ENCODE measurements around the gene OLA1.

OLA1 gene

GRCh38 chr2:174240097-174240496, 8.2 kb downstream of the OLA1 start:
- TF ChIP-seq GATA3 (IDR thresholded peaks at IDR 0.05; ENCODE audit: low read depth, low read length): no peak
- no peak for TF ChIP-seq GATA2 (IDR thresholded peaks at IDR 0.05; ENCODE audit: low read depth, low read length)

DNA sequence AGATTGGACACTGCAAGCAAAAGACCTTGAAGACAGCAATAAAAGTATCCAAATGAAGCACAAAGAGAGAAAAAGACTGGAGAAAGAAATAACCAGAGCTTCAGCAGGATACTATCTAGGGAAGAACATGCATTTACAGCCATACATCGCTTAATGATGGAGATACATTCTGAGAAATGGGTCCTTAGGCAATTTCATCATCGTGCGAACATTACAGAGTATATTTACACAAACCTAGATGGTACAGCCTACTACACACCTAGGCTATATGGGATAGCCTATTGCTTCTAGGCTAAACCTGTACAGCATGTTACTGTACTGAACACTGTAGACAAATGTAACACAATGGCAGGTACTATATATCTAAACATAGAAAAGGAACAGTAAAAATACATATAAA, 11.9 kb downstream of the OLA1 start:
- TF ChIP-seq GATA3 (IDR thresholded peaks at IDR 0.05; ENCODE audit: low read depth, low read length) (no peak), GATA2 (IDR thresholded peaks at IDR 0.05; ENCODE audit: low read depth, low read length) (no peak)

GRCh38 chr2:174235680-174236079, 12.7 kb downstream of the OLA1 start:
- TF ChIP-seq GATA2 (IDR thresholded peaks at IDR 0.05; ENCODE audit: low read depth, low read length): no peak
- no peak for TF ChIP-seq GATA3 (IDR thresholded peaks at IDR 0.05; ENCODE audit: low read depth, low read length)

GRCh38 chr2:174233771-174234275, 14.5 kb downstream of the OLA1 start:
- TF ChIP-seq GATA2 (IDR thresholded peaks at IDR 0.05; ENCODE audit: low read depth, low read length) (no peak), GATA3 (IDR thresholded peaks at IDR 0.05; ENCODE audit: low read depth, low read length) (no peak)

- TF ChIP-seq GATA3 (IDR thresholded peaks at IDR 0.05; ENCODE audit: low read depth, low read length) (no peak), GATA2 (IDR thresholded peaks at IDR 0.05; ENCODE audit: low read depth, low read length) (no peak)
Measured at GRCh38 chr2:174227748-174228147, 20.6 kb downstream of the OLA1 start.

DNA sequence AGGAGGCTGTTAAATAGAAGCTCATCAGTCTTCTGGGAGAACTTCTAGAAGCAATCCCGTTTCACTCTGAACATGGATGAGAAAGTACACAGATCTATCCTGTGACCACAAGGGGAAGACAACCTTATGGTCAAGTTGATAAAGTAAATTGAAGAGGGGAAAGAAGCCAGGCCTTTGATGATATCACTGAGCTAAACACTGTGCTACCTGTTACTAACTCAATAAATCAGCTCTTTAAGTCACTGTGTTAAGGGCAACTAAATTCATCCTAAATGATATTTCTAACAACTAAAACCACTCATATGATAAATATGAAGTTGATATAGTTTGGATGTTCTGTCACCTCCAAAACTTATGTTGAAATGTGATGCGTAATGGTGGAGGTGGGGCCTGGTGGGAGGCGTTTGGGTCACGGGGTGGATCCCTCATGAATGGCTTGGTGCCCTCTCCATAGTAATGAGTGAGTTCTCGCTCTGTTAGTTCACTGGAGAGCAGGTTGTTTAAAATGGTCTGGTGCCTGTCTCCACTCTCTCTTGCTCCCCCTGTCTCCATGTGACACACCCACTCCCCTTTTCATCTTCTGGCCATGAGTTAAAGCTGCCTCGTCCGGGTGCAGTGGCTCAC, 23.6 kb downstream of the OLA1 start:
- no peak for TF ChIP-seq GATA3 (IDR thresholded peaks at IDR 0.05; ENCODE audit: low read depth, low read length)

DNA sequence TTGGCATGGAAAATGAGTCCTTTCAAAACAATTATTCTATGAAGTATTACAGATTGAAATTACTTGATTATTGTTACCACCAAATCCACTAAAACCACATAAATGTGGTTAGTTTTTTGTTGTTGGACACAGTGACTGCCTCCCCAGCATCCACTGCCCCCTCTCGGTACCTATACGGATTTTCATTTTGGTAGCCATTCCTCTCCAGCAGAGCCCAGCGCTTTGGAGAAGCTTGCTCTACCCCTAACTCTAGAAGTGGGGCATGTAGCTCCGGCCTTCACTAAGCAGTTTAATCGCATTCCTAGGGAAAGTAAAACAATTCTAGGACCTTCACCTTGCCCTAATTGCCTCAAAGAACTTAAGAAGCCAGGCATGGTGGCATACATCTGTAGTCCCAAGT, 24.2 kb downstream of the OLA1 start:
- TF ChIP-seq GATA2 (IDR thresholded peaks at IDR 0.05; ENCODE audit: low read depth, low read length): no peak
- TF ChIP-seq GATA3 (IDR thresholded peaks at IDR 0.05; ENCODE audit: low read depth, low read length): no peak

- TF ChIP-seq GATA3 (IDR thresholded peaks at IDR 0.05; ENCODE audit: low read depth, low read length) (no peak), GATA2 (IDR thresholded peaks at IDR 0.05; ENCODE audit: low read depth, low read length) (no peak)
Measured at GRCh38 chr2:174223388-174223787, 24.9 kb downstream of the OLA1 start.

- no peak for TF ChIP-seq GATA3 (IDR thresholded peaks at IDR 0.05; ENCODE audit: low read depth, low read length)
- no peak for TF ChIP-seq GATA2 (IDR thresholded peaks at IDR 0.05; ENCODE audit: low read depth, low read length)
Measured at GRCh38 chr2:174222154-174222553, 26.2 kb downstream of the OLA1 start.

DNA sequence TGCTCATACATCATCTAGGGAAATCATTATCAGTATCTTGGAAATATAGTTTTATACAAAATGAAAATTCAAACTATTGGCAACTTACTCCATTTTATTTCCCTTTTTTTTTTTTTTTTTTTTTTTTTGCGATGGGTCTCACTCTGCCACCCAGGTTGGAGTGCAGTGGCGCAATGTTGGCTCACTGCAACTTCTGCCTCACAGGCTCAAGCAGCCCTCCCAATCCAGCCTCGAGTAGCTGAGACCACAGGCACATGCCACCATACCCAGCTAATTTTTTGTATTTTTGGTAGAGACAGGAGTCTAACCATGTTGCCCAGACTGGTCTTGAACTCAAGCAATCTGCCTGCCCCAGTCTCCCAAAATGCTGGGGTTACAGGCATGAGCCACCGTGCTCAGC, 29.0 kb downstream of the OLA1 start:
- no peak for TF ChIP-seq GATA3 (IDR thresholded peaks at IDR 0.05; ENCODE audit: low read depth, low read length)

DNA sequence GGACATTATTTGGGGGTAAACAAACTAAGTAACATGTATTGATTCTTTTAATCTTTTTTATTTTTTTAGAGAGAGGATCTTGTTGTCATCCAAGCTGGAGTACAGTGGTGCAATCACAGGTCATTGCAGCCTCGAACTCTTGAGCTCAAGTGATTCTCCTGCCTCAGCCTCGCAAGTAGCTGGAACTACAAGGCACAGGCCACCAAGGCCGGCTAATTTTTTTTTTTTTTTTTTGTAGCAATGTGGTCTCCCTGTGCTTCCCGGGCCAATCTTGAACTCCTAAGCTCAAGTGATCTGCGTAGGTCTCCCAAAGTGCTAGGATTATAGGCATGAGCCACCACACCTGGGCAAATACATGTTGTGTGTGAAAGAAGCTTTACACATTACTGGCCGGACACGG, 29.6 kb downstream of the OLA1 start:
- TF ChIP-seq GATA3 (IDR thresholded peaks at IDR 0.05; ENCODE audit: low read depth, low read length) (no peak), GATA2 (IDR thresholded peaks at IDR 0.05; ENCODE audit: low read depth, low read length) (no peak)

- TF ChIP-seq GATA2 (IDR thresholded peaks at IDR 0.05; ENCODE audit: low read depth, low read length): no peak
- no peak for TF ChIP-seq GATA3 (IDR thresholded peaks at IDR 0.05; ENCODE audit: low read depth, low read length)
Measured at GRCh38 chr2:174217869-174218268, 30.5 kb downstream of the OLA1 start.

DNA sequence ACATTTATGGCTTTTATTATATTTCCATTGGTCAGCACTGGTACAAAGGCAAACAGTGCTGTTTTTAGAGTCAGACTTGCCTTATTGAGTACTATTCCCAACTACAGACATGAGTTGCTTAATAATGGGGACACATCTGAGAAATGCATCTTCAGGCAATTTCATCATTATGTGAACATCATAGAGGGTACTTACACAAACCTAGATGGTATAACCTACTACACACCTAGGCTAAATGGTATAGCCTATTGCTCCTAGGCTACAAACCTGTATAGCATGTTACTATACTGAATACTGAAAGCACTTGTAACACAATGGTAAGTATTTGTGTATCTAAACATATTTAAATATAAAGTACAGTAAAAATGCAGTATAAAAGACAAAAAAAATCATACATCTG, 36.4 kb downstream of the OLA1 start:
- no peak for TF ChIP-seq GATA2 (IDR thresholded peaks at IDR 0.05; ENCODE audit: low read depth, low read length)
- TF ChIP-seq GATA3 (IDR thresholded peaks at IDR 0.05; ENCODE audit: low read depth, low read length): no peak

- TF ChIP-seq GATA2 (IDR thresholded peaks at IDR 0.05; ENCODE audit: low read depth, low read length) (no peak), GATA3 (IDR thresholded peaks at IDR 0.05; ENCODE audit: low read depth, low read length) (no peak)
Measured at GRCh38 chr2:174210862-174211261, 37.5 kb downstream of the OLA1 start.

DNA sequence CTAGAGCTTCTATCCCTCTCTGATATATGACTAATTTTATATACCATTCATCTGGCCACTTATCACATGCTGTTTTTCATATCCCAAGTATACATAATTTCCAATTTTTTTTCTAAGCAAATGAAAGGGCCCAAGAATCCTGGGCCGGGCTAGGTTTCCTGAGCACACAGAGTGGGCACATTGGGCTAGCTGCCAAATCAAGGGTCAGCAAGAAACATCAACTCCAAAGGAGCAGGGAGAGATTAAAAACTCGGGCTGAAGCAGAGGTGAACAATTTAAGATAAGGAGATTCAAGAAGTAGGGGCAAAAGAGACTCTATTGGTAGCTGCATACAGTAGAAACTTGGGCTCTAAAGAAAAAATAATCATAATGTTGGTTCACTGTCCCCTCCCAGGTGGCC, 39.0 kb downstream of the OLA1 start:
- TF ChIP-seq GATA2 (IDR thresholded peaks at IDR 0.05; ENCODE audit: low read depth, low read length): no peak
- no peak for TF ChIP-seq GATA3 (IDR thresholded peaks at IDR 0.05; ENCODE audit: low read depth, low read length)

DNA sequence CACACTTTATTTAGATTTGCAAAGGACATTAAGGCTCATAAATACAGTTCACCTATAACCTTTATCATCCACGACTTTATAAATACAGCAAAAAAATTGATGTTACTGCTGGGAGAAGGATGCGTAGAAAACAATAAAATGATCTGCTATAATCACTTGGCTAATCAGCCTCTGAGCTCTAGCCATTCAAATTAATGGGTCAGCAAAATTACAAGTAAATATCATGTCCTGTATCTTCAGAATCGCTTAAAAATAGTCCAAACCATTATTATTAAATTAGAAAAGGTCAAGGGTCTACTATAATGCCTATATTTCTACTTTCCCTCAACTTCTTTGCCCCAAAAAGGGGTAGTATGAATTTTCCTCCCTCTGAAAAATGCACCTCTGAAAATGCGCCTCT, 40.3 kb downstream of the OLA1 start:
- TF ChIP-seq GATA3 (IDR thresholded peaks at IDR 0.05; ENCODE audit: low read depth, low read length): no peak
- TF ChIP-seq GATA2 (IDR thresholded peaks at IDR 0.05; ENCODE audit: low read depth, low read length): no peak
